NCI-H510A treated with DMSO at 0.1 percent for 48 hours (cell line): ENCODE data around the gene OLFML2A.
A peak's percentile ranks its signal among the peaks of the same experiment; 100 is the strongest.

Experiments
- DNase-seq: peaks from one replicate; lab custom pipeline; 2025; lab: John Stamatoyannopoulos, UW

OLFML2A gene

GRCh38 chr9:124854161-124854560 is 77.2 kb downstream of the OLFML2A start:
- no peak for DNase-seq

GRCh38 chr9:124854822-124855221 is 77.9 kb downstream of the OLFML2A start:
- no peak for DNase-seq

DNA sequence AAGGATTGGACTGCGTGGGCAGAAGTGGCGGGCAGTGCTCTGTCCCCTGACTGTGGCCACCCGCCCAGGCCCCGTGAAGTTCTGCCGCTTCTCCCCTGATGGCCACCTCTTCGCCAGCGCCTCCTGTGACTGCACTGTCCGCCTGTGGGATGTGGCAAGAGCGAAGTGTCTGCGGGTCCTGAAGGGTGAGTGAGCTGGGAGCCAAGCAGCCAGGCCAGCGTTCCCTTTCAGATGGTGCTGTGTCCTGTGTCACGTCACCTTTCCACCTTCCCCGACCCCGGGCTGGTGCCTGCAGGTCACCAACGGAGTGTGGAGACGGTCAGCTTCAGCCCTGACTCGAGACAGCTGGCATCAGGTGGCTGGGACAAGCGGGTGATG is 78.6 kb downstream of the OLFML2A start:
- no peak for DNase-seq

DNA sequence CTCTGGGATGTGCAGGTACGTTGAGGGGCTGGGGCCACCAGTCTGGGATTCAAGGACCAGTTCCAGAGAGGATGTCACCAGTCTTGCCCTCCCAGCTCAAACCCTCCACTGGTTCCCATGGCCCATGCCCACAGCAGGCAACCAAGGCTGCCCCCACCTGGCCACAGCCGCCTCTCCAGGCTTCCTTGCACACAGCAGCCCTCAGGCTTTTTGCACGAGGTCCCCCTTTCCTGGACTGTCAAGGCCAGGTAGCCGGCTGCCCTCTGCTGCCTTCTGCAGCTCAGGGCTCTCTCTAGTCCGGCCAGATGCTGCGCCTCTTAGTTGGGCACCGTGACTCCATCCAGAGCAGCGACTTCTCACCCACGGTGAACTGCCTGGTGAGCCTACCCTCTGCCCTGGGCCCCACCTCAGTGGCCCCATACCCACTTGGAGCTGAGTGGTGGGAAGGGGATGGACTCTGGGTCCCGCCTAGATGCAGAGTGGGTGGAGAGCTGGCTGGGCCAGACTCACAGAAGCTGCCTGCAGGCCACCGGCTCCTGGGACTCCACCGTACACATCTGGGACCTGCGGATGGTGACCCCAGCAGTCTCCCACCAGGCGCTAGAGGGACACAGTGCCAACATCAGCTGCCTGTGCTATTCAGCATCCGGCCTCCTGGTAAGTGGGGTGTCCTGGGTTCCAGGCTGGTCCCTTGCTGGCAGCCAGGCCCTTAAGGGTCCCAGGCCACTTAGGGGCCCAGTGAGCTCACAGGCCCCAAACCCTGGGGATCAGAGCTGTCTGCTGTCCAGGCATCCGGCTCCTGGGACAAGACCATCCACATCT is 79.2 kb downstream of the OLFML2A start:
- DNase-seq: no peak

- DNase-seq: no peak
These were observed 80.7 kb downstream of the OLFML2A start for GRCh38 chr9:124857533-124858162.

DNA sequence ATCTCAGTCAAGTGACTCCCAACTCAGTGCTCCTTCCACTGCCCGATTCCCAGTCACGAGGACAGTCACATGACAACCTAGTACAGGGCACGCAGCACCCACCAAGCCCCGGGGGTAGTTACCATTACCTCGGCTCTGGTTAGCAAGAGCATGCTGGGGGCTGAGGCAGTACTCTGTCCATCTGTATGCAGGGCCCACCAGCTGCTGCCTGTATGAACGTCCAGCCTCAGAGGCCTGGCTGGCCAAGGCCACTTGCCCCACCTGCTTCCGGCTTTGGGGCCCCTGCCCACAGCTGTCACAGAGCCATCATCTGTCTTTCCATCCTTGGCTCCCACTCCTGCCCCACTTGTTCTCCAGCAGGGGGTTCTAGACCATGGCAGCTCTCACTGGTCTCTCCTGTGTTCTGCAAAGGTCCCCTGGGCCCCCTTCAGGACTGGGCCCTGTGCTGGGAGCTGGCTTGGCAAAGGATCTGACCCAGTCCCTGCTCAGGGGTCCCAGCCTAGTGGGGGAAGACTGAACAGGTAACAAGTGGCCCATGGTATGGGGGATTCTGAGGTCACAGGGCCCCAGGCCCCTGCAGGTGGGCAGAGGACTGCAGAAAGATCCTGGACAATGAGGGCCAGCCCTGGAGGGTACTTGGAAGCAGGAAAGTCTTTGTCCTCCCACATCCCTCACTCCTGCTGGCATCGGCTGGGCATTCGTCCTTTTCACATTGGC is 81.6 kb downstream of the OLFML2A start:
- no peak for DNase-seq

DNA sequence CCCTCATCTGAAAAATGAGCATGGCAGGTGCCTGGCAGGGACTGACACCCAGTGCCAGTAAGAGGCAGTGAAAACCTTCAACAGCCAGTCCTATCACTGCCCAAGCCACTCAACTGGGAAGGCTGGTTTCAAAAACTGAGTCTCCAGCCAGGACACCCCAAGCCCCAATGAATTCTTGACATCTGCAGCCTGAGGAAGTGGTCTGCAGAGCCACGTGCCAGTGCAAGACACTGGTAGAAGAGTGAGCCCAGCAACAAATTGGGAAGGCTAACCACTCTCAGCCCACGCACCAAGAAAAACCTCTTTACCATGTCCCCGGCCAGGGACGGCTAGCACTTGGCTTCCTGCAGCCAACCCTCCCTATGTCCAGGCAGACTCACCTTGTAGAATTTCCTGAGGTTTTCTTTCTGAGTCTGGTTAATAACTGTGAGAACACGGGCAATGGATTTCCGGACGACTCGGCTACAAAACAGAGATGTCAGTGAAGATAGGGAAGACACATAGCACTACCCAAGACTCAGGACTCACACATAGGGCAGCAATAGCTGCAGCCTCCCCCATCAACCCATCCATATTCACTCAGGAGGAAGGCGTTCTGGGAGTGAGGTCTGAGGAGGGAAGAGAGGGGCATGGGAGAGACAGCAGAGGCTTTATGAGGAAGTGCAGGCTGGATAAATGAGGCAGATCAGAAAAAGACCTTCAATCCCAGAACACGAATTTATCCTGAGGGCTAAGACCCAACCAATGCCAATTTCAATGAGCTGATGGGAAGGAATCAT is 83.1 kb downstream of the OLFML2A start:
- DNase-seq: no peak

GRCh38 chr9:124860582-124861341 is 83.8 kb downstream of the OLFML2A start:
- no peak for DNase-seq

- peak; percentile 97 for DNase-seq
These were observed 84.7 kb downstream of the OLFML2A start, which contains the start of the genes ARPC5L and RPL35 for GRCh38 chr9:124861342-124862229. ARPC5L (plus strand) TSS chr9:124862130; CDS start chr9:124869291, 7,161 bp downstream. RPL35 (minus strand) TSS chr9:124861957; CDS start chr9:124861912, 45 bp downstream.

DNA sequence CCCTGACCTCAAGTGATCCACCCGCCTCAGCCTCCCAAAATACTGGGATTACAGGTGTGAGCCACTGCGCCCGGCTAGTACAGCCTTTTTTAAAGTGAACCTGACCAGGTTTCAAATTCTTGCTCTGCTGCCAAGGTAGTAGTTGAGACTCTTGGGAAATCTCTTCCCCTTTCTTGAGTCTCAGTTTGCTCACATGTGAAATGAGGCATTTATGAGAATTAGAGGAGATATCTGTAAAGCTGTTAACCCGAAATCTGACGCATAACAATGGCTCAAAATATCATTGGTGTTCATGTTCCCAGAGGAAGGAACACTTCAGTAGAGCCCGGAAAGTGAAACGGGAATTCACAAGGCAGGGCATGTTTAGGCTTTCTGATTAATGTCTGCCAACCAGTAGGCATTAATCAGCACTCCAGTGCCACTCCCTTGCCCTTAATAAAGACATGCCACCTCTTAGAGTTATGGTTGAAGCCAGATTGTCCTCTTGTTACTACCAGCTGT is 86.5 kb downstream of the OLFML2A start:
- DNase-seq: peak; percentile 49
